CD4-positive, alpha-beta T cell (primary cell): Measurements from ENCODE around the gene PLXNC1. TPM values are rescaled to one million over a fixed set of nuclear protein-coding genes. Genes with fewer than 3 reads are reported as not detected.

Source experiments
- ATAC-seq: fragments of 200-7000 bp; cut with Tn5 transposase; one replicate; pipeline ENCODE4 v1.10.0; 2022; ENCODE audit warnings: mild to moderate bottlenecking; ENCODE audit not compliant: poor library complexity
- CTCF ChIA-PET: fragments of 350-600 bp; sonication (Branson Sonifier 250); formaldehyde crosslinking; loops from one replicate; lab custom pipeline; 2021; ENCODE audit warnings: antibody characterized with exemption, inconsistent platforms; lab: Charles Lee
- POLR2A ChIA-PET: fragments of 350-600 bp; sonication (Branson Sonifier 250); formaldehyde crosslinking; loops from one replicate; lab custom pipeline; 2021; ENCODE audit warnings: antibody characterized with exemption, inconsistent platforms; lab: Charles Lee
- DNase-seq, 14 experiments: peaks; one replicate each; pipeline ENCODE4 v3.0.0-alpha.2; 2013 to 2020; ENCODE audit warnings: mixed read lengths in 2 of 14
- H3K27ac ChIP-seq, 2 donors: one replicate each; pipeline versions ENCODE4 v1.5.1 to v1.7.0; 2013; ENCODE audit warnings: low read length in 2 of 2, low read depth in 1 of 2, mild to moderate bottlenecking in 1 of 2
- H3K27me3 ChIP-seq, 2 experiments: 1 replicate in 1 of 2; 2 replicates in 1 of 2; pipeline versions ENCODE4 v1.6.1 to v1.7.0; 2013; ENCODE audit warnings: low read length in 2 of 2, control low read depth in 1 of 2, mild to moderate bottlenecking in 1 of 2, moderate library complexity in 1 of 2; ENCODE audit not compliant: insufficient read depth in 2 of 2, control insufficient read depth in 1 of 2
- H3K36me3 ChIP-seq: one replicate; pipeline ENCODE4 v1.6.1; 2013; ENCODE audit warnings: low read length, control low read depth; ENCODE audit not compliant: insufficient read depth
- H3K4me1 ChIP-seq: one replicate; pipeline ENCODE4 v1.6.1; 2013; ENCODE audit warnings: low read length, control low read depth; ENCODE audit not compliant: insufficient read depth
- H3K4me3 ChIP-seq: one replicate; pipeline ENCODE4 v1.5.1; 2013; ENCODE audit warnings: mild to moderate bottlenecking, low read length, moderate library complexity
- H3K9me3 ChIP-seq, 2 experiments: 1 replicate in 1 of 2; 2 replicates in 1 of 2; pipeline versions ENCODE4 v1.6.1 to v1.7.0; 2013; ENCODE audit warnings: low read length in 2 of 2, mild to moderate bottlenecking in 2 of 2, control low read depth in 1 of 2, moderate library complexity in 1 of 2; ENCODE audit not compliant: control insufficient read depth in 1 of 2, insufficient read depth in 1 of 2
- H3K27ac Mint-ChIP-seq: one replicate; pipeline ENCODE4 v1.8.0; 2020; ENCODE audit warnings: mixed read lengths
- H3K27me3 Mint-ChIP-seq: one replicate; pipeline ENCODE4 v1.8.0; 2021; ENCODE audit warnings: mixed read lengths
- H3K36me3 Mint-ChIP-seq: one replicate; pipeline ENCODE4 v1.8.0; 2021; ENCODE audit warnings: low read depth, mixed read lengths
- H3K4me1 Mint-ChIP-seq: one replicate; pipeline ENCODE4 v1.8.0; 2021; ENCODE audit warnings: low read depth, mixed read lengths
- H3K4me3 Mint-ChIP-seq: one replicate; pipeline ENCODE4 v1.8.0; 2020; ENCODE audit warnings: mild to moderate bottlenecking, mixed read lengths
- H3K9me3 Mint-ChIP-seq: one replicate; pipeline ENCODE4 v1.8.0; 2020; ENCODE audit warnings: mixed read lengths
- intact Hi-C, 2 experiments: fragments of 100-400 bp; cut with DNase I in 1 of 2; cut with micrococcal nuclease in 1 of 2; formaldehyde crosslinking; loops; one replicate each; pipeline versions ENCODE4 v1.15.1 to v1.9.0; 2023 to 2025; cut with DNase I, micrococcal nuclease
- total RNA-seq, 174 experiments: library from RNA in 2 of 174; stranded (reverse) in 2 of 174; gene quantifications; one replicate each; pipeline ENCODE4 v1.2.3 and lab custom pipeline; 2021 to 2026
- TF ChIP-seq, protein P1 (sequence below): fragments of 200-600 bp; IDR thresholded peaks from one replicate; pipeline ENCODE4 v1.8.0; 2022; ENCODE audit warnings: antibody characterized with exemption, mild to moderate bottlenecking

Gene PLXNC1
- total RNA-seq, 2 experiments from 2014 or later, result 5.2 to 5.3 TPM

DNA sequence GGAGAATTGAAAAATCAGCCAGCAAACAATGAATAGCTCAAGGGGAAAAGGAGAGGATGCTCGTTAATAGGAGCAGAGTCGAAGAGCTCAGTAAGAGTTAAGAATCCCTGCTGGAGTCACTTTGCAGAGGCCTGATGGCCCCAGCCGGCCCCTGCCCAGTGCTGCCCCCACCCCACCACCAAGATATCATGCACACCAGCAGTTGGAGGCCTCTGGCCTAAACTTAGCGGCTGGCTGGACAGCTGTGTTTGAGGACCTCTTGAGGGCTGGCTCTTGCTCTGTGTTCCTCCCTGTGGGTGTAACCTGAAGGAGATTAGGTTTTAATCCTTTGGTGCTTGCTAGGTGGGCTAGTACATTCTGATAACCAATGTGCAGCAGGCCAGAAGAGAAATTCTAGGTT, 142.0 kb downstream of the PLXNC1 start:
- no peak overlapping the region for H3K4me3 ChIP-seq
- CTCF ChIA-PET, result no interaction called here
- POLR2A ChIA-PET, result no interaction called here

GRCh38 chr12:94297096-94297699, 148.8 kb downstream of the PLXNC1 start:
- Mint-ChIP-seq H3K27me3 (no peaks in the 10 kb centered on the region), H3K4me1 (no peaks in the 10 kb centered on the region), H3K27ac (no peak overlapping the region), H3K36me3 (peaks cover 80% of the 10 kb centered on the region), H3K9me3 (no peaks in the 10 kb centered on the region), H3K4me3 (no peak overlapping the region)
- Histone ChIP-seq H3K9me3 (no peaks in the 10 kb centered on the region), H3K27me3 (no peaks in the 10 kb centered on the region), H3K36me3 (peaks cover 75% of the 10 kb centered on the region), H3K27ac (no peak overlapping the region), H3K4me3 (no peak overlapping the region), H3K4me1 (no peaks in the 10 kb centered on the region)
- CTCF ChIA-PET, result no interaction called here
- no peak for ATAC-seq
- intact Hi-C loops, result no loop called here
- POLR2A ChIA-PET, result no interaction called here
- DNase-seq, result no peak
- TF ChIP-seq, protein P1, sequence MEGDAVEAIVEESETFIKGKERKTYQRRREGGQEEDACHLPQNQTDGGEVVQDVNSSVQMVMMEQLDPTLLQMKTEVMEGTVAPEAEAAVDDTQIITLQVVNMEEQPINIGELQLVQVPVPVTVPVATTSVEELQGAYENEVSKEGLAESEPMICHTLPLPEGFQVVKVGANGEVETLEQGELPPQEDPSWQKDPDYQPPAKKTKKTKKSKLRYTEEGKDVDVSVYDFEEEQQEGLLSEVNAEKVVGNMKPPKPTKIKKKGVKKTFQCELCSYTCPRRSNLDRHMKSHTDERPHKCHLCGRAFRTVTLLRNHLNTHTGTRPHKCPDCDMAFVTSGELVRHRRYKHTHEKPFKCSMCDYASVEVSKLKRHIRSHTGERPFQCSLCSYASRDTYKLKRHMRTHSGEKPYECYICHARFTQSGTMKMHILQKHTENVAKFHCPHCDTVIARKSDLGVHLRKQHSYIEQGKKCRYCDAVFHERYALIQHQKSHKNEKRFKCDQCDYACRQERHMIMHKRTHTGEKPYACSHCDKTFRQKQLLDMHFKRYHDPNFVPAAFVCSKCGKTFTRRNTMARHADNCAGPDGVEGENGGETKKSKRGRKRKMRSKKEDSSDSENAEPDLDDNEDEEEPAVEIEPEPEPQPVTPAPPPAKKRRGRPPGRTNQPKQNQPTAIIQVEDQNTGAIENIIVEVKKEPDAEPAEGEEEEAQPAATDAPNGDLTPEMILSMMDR, result no peak

More for the DNA sequence above, 142.0 kb downstream of the PLXNC1 start:
- H3K27me3 ChIP-seq, result no peaks in the 10 kb centered on the region
- Mint-ChIP-seq H3K4me1 (no peaks in the 10 kb centered on the region), H3K27me3 (no peaks in the 10 kb centered on the region), H3K9me3 (no peaks in the 10 kb centered on the region), H3K36me3 (peaks cover 61% of the 10 kb centered on the region), H3K4me3 (no peak overlapping the region), H3K27ac (no peak overlapping the region)
- intact Hi-C loops, result no loop called here
- no peak overlapping the region for H3K27ac ChIP-seq
- no peaks in the 10 kb centered on the region for H3K9me3 ChIP-seq
- ATAC-seq (no peak), DNase-seq (no peak)
- TF ChIP-seq, protein P1, result no peak
- no peaks in the 10 kb centered on the region for H3K4me1 ChIP-seq
- peaks cover 31% of the 10 kb centered on the region for H3K36me3 ChIP-seq

DNA sequence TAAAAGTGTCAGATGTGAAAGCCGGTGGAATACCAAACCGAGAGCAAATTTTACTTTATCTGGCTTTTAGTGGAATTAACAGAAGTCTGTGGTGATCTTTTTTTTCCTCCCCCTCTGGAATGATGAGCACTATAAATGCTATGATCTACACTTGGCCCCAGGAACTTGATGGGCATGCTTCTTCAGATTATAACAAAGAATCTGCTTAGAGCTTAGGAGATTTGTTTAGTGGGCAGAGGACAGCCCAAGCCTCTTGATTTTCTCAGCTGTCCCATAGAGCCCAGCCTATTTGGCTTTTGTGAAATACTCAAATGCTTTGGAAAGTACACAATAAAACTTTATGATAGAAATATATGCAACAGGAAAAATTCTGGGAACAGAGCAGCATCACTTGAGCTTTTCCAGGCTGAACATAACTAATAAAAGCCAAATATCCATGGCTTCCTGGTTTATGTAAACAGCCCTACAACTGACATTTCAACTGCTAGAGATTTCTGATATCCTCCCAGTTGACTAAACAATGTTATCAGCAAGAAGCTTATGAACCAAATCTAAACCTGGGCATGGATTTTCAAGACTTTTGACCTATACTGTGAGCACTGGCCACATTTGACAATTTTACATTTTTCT, 149.6 kb downstream of the PLXNC1 start:
- intact Hi-C loops, result no loop called here
- DNase-seq (no peak), ATAC-seq (no peak)
- Histone ChIP-seq H3K9me3 (no peaks in the 10 kb centered on the region), H3K27ac (no peak overlapping the region), H3K4me3 (no peak overlapping the region), H3K27me3 (no peaks in the 10 kb centered on the region), H3K4me1 (no peaks in the 10 kb centered on the region), H3K36me3 (peaks cover 80% of the 10 kb centered on the region)
- H3K9me3 Mint-ChIP-seq, result no peaks in the 10 kb centered on the region
- H3K27ac Mint-ChIP-seq, result no peak overlapping the region
- no peaks in the 10 kb centered on the region for H3K27me3 Mint-ChIP-seq
- TF ChIP-seq, protein P1, result no peak
- ChIA-PET CTCF (no interaction called here), POLR2A (interaction anchor here (0.7 kb wide), 1 partner anchor 39 kb away, joined by 3 read pairs; no protein-coding TSS in a partner anchor)
- peaks cover 88% of the 10 kb centered on the region for H3K36me3 Mint-ChIP-seq
- no peak overlapping the region for H3K4me3 Mint-ChIP-seq
- H3K4me1 Mint-ChIP-seq, result no peaks in the 10 kb centered on the region
